GM21723 (cell line): ENCODE results near the gene TRIM26.
"Not testable (repeated sequence)": the region's sequence is repeated elsewhere in the genome, so short reads cannot be mapped to it uniquely, and the experiment has no call there.

Experiments used
- ATAC-seq: cut with Tn5 transposase; IDR thresholded peaks from one replicate; pipeline ENCODE4 v1.9.1; 2021; ENCODE audit warnings: mild to moderate bottlenecking, moderate library complexity; ENCODE audit not compliant: unreplicated experiment

The TRIM26 gene

GRCh38 chr6:30172681-30173080, 40.5 kb downstream of the TRIM26 start:
- ATAC-seq = no peak

- no peak for ATAC-seq
Measured at GRCh38 chr6:30171677-30172471, 41.3 kb downstream of the TRIM26 start.

DNA sequence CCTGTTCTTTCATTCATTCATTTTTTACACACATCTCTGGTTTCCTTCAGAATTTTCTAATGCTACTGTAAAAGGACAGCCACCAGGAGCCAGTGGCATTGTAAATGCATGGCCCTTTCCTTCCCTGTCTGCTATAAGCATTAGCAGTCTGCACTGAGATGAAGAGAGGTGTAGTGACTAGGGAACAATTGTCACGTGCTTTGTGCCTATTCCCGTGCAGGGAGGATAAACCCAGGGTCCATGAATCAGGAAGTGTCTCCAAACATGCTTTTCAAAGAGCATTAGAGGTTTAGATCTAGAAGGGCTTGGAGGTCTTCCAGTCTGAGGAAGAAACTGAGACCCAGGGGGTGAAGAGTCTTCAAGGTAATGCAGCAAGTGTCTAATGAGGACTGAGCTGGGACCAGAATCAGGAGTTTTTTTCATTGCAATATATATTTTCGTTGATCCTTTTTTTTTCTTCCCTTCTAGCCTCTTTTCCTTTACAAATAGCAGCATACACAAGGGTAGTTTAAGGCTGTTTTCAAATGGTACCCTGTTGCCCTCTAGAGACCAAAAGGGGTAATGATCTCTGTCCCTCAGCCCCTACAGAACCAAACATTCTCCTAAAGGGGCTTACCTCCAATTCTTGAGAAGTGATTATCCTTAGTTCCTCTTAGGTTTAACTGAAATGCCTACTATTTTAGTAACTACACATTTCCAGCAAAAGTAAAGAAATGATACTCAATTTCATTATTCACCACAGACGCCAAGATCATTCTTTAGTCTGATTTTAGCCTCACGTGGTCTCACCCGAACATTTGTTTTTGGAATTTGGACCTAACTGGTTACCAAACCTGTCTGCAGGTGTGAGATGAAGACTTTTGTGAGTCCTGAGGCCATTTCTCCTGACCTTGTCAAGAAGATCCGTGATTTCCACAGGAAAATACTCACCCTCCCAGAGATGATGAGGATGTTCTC, 43.3 kb downstream of the TRIM26 start:
- no peak for ATAC-seq

GRCh38 chr6:30168741-30169140, 44.5 kb downstream of the TRIM26 start:
- no peak for ATAC-seq

GRCh38 chr6:30167101-30167500, 46.1 kb downstream of the TRIM26 start:
- no peak for ATAC-seq

GRCh38 chr6:30165238-30165637, 48.0 kb downstream of the TRIM26 start:
- not testable (repeated sequence) for ATAC-seq

GRCh38 chr6:30164714-30165113, 48.5 kb downstream of the TRIM26 start:
- no peak for ATAC-seq

- no peak for ATAC-seq
Measured at GRCh38 chr6:30163918-30164654, 49.1 kb downstream of the TRIM26 start.

GRCh38 chr6:30163090-30163917, 49.9 kb downstream of the TRIM26 start, which contains the start of gene TRIM15:
Gene TRIM15 (plus strand): TSS chr6:30163546. CDS start chr6:30163685, 139 bp downstream.
- no peak for ATAC-seq

- ATAC-seq = no peak
Measured at GRCh38 chr6:30162265-30163089, 50.7 kb downstream of the TRIM26 start.

GRCh38 chr6:30160785-30161531, 52.2 kb downstream of the TRIM26 start, which contains the start of gene TRIM10:
Gene TRIM10 (minus strand): TSS chr6:30161211. CDS start chr6:30160858, 353 bp downstream.
- no peak for ATAC-seq

GRCh38 chr6:30160008-30160784, 53.0 kb downstream of the TRIM26 start:
- ATAC-seq = no peak

- no peak for ATAC-seq
Measured at GRCh38 chr6:30158475-30159040, 54.6 kb downstream of the TRIM26 start.

- no peak for ATAC-seq
Measured at GRCh38 chr6:30157999-30158398, 55.2 kb downstream of the TRIM26 start.

DNA sequence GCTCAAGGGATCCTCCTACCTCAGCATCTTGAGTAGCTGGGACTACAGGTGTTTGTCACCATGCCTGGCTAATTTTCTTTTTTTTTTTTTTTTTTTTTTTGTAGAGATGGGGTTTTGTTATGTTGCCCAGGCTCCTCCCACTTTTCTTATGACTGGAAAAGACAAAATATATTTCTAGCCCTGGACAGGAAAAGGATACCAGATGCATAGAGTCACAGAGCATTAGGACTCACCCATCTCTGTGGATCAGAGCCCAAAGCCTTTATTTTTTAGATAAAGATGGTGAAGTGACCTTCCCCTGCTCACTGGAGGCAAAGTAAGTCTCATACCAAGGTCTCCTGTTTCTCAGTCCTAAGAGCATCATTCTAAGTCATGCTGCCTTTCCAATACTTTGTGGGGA, 55.6 kb downstream of the TRIM26 start:
- ATAC-seq = no peak

GRCh38 chr6:30156774-30157173, 56.4 kb downstream of the TRIM26 start:
- no peak for ATAC-seq

DNA sequence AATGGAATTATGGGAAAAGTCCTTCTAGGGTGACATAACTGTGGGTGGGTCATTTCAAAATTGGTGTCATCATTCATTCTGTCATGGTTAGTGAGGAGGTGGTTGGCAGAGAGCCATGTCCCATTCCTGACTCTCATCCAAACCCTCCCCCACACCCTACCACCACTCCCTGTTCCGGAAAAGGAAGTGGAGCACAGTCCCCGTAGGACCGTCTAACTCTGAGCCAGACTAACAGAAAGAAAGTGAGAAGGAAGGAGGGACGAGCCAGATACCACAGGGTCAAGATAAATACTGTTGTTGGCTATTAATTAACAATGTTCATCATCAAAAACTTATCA, 57.0 kb downstream of the TRIM26 start:
- no peak for ATAC-seq
